ENCODE measurements around the gene MGMT. TPM values are rescaled to one million over a fixed set of nuclear protein-coding genes. Genes with fewer than 3 reads are reported as not detected.

MGMT gene
- total and polyA plus RNA-seq, 2 of the 4 experiments (the other 2 are of a cell fraction): 11.5 to 17.8 TPM

- no TSS peak for BruUV-seq (replicated peaks)
- no peaks in the 10 kb centered on the region for H3K4me1 ChIP-seq (ENCODE audit: control insufficient read depth, insufficient read depth, low read length)
- H4K91ac ChIP-seq (ENCODE audit: insufficient read depth, low read depth, low read length): no peak overlapping the region
- dilution Hi-C loops (cut with HindIII; ENCODE audit: low sequenced_read_pairs, unreplicated experiment) (no loop called here), intact Hi-C loops (cut with micrococcal nuclease) (no loop called here), in situ Hi-C loops (cut with MboI; ENCODE audit: low sequenced_read_pairs) (no loop called here)
- no peak overlapping the region for H3K23ac ChIP-seq (ENCODE audit: low read depth, low read length)
- no peak overlapping the region for H4K5ac ChIP-seq (ENCODE audit: low read depth, low read length)
- H2BK20ac ChIP-seq (ENCODE audit: low read depth, low read length): no peak overlapping the region
- no peak for ATAC-seq (ENCODE audit: low read depth)
- CTCF ChIA-PET: interaction anchor here (0.7 kb wide), 1 partner anchor 11 kb away, joined by 3 read pairs; no protein-coding TSS in a partner anchor
- no peak overlapping the region for H3K4me2 ChIP-seq (ENCODE audit: low read depth, low read length)
- H3K9me3 ChIP-seq (ENCODE audit: control insufficient read depth, insufficient read depth, low read length): peaks cover 3% of the 10 kb centered on the region; the same call in 1 of the 2 replicates
- no peak overlapping the region for H3K27ac ChIP-seq (ENCODE audit: insufficient read depth, low read length)
- no peak overlapping the region for H3K4ac ChIP-seq (ENCODE audit: low read depth, low read length)
- H2BK120ac ChIP-seq (ENCODE audit: low read depth, low read length): no peak overlapping the region
- no peak overlapping the region for H2BK15ac ChIP-seq (ENCODE audit: low read depth, low read length)
- no peaks in the 10 kb centered on the region for H3K36me3 ChIP-seq (ENCODE audit: control insufficient read depth, insufficient read depth, low read length)
- no peak overlapping the region for H3K4me3 ChIP-seq (ENCODE audit: insufficient read depth, low read depth, low read length)
- TF ChIP-seq, protein P1, sequence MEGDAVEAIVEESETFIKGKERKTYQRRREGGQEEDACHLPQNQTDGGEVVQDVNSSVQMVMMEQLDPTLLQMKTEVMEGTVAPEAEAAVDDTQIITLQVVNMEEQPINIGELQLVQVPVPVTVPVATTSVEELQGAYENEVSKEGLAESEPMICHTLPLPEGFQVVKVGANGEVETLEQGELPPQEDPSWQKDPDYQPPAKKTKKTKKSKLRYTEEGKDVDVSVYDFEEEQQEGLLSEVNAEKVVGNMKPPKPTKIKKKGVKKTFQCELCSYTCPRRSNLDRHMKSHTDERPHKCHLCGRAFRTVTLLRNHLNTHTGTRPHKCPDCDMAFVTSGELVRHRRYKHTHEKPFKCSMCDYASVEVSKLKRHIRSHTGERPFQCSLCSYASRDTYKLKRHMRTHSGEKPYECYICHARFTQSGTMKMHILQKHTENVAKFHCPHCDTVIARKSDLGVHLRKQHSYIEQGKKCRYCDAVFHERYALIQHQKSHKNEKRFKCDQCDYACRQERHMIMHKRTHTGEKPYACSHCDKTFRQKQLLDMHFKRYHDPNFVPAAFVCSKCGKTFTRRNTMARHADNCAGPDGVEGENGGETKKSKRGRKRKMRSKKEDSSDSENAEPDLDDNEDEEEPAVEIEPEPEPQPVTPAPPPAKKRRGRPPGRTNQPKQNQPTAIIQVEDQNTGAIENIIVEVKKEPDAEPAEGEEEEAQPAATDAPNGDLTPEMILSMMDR (conservative IDR thresholded peaks at IDR 0.05; ENCODE audit: low read depth, low read length): no peak
- TF ChIP-seq USF2 (IDR thresholded peaks at IDR 0.05; ENCODE audit: low read depth, low read length) (no peak), FOS (IDR thresholded peaks at IDR 0.05; ENCODE audit: low read depth, low read length) (no peak), MAFK (IDR thresholded peaks at IDR 0.05; ENCODE audit: low read depth, low read length) (no peak), RCOR1 (IDR thresholded peaks at IDR 0.05; ENCODE audit: insufficient replicate concordance, low read length) (no peak)
- no peak overlapping the region for H4K8ac ChIP-seq (ENCODE audit: low read depth in 2 of 2, low read length in 2 of 2)
- H3K18ac ChIP-seq (ENCODE audit: low read depth, low read length): no peak overlapping the region
- H3K56ac ChIP-seq (ENCODE audit: extremely low read depth, insufficient read depth, low read length): no peak overlapping the region
- no peak for DNase-seq
- H3K14ac ChIP-seq (replicated peaks; ENCODE audit: low read depth, low read length): no peak overlapping the region
- POLR2A ChIA-PET (ENCODE audit: unreplicated experiment): no interaction called here
- no peaks in the 10 kb centered on the region for H3K79me1 ChIP-seq (ENCODE audit: low read depth in 1 of 2, low read length in 2 of 2)
- no peak overlapping the region for H2BK5ac ChIP-seq (ENCODE audit: low read depth, low read length, poor library complexity, severe bottlenecking)
- H3K9ac ChIP-seq (ENCODE audit: low read depth, low read length): no peak overlapping the region
- no peaks in the 10 kb centered on the region for H3K9me1 ChIP-seq (ENCODE audit: insufficient read depth, low read length)
- H3K27me3 ChIP-seq (ENCODE audit: control insufficient read depth, insufficient read depth, low read length): no peaks in the 10 kb centered on the region
- WGBS, 2 experiments (ENCODE audit: extremely low coverage in 2 of 2, insufficient read length in 1 of 2): no CpG with 5 or more reads among the region's 5 CpGs
- H2AK5ac ChIP-seq (ENCODE audit: low read depth, low read length): no peak overlapping the region
- H2AK9ac ChIP-seq (replicated peaks; ENCODE audit: low read depth, low read length, poor library complexity): no peak overlapping the region
- H4K20me1 ChIP-seq (ENCODE audit: insufficient read depth, low read length): no peaks in the 10 kb centered on the region
- no peak overlapping the region for H2AFZ ChIP-seq (replicated peaks; ENCODE audit: low read length, poor library complexity)
Measured at GRCh38 chr10:129660569-129660968, 193.5 kb downstream of the MGMT start.

Measured in IMR-90 (cell line).